GM12891 (cell line): ENCODE data around the gene TRIM52.

Source experiments
- POLR2A ChIP-seq: IDR thresholded peaks from 2 replicates; pipeline ENCODE4 v1.6.1; 2011; ENCODE audit warnings: low read depth, low read length, control low read depth
- POLR2AphosphoS5 ChIP-seq: IDR thresholded peaks from 2 replicates; pipeline ENCODE4 v1.6.1; 2011; ENCODE audit warnings: low read depth, low read length, control low read depth
- POU2F2 ChIP-seq: IDR thresholded peaks from 2 replicates; pipeline ENCODE4 v1.6.1; 2011; ENCODE audit warnings: low read depth, mild to moderate bottlenecking, control low read depth, low read length, moderate library complexity
- SPI1 ChIP-seq: IDR thresholded peaks from 2 replicates; pipeline ENCODE4 v1.6.1; 2011; ENCODE audit warnings: low read depth, low read length, control low read depth

- TF ChIP-seq POLR2A (no peak), POLR2AphosphoS5 (no peak), POU2F2 (no peak), SPI1 (no peak)
Observed at GRCh38 chr5:181255276-181255675, 5.7 kb downstream of the TRIM52 start.
